ENCODE measurements around the gene FARS2.

- TF ChIP-seq CTCF (IDR thresholded peaks at IDR 0.05; ENCODE audit: poor library complexity): no peak
- TF ChIP-seq EZH2phosphoT487 (IDR thresholded peaks at IDR 0.05; ENCODE audit: low read depth, severe bottlenecking, unreplicated experiment): no peak
These were observed 150.7 kb downstream of the FARS2 start for GRCh38 chr6:5412017-5412416.

All from hepatocyte (in vitro differentiated cells).